ENCODE data around the gene CSAD. TPM values are rescaled to one million over a fixed set of nuclear protein-coding genes. Genes with fewer than 3 reads are reported as not detected.

The CSAD gene
- polyA plus RNA-seq, 1 experiment = 18.9 TPM

DNA sequence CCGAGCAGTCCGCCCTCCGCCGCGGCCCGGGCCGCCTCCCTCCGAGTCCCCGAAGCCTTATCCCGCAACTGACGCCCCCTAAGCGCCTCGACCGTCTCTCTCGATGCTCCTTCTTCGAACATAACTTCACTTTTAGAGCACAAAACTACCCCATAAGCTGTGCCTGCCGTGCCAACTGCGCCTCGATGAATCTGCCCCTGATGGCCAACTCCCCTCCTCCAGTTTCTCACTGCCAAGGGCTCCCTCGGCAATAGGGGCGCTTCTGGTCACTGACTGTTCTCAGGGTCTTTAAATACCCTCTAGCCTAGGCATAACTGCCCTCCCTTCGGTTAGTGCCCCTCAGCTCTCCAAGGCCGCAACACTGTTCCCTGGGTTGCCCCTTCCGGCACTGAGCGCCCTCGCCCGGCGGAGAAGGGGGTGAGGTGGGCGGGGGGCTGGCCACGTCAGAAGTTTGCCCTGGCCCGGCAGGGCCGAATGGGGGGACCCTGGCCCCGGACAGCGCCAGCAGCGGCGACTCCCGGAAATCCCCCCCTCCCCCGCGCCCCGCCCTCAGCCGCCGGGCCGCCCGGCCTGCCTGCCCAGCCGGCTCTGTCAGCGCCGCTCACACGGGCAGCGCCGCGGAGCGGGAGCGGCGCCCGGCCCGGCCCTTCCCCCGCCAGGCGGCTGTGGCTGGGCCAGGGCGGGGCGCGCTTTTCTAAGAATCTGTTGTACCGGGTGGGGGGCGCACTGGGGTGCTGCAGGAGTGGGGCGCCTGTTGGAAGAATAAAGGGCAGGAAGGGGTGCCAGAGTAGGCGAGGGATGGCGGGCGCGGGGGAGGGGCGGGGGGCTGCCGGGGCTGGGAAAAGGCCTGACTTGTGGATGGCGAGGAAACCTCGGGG is 40.7 kb upstream of the CSAD start:
- Histone ChIP-seq H3K27ac (ENCODE audit: low read depth, low read length) (peak overlapping the region; percentile 95), H3K4me3 (ENCODE audit: low read depth, low read length) (peak overlapping the region; percentile 58), H3K9me3 (ENCODE audit: control insufficient read depth, insufficient read depth, low read length) (no peaks in the 10 kb centered on the region; the same call in 1 of the 2 replicates), H3K27me3 (ENCODE audit: control insufficient read depth, insufficient read depth, low read length) (no peaks in the 10 kb centered on the region)
- ChIA-PET POLR2A (interaction anchor here (0.8 to 2.6 kb wide), 4 partner anchors 46 to 123 kb away, joined by 3 to 12 read pairs (median 4); partner anchors contain the start of gene PFDN5), CTCF (interaction anchor here (0.6 to 4.3 kb wide), 2 partner anchors 11 to 99 kb away, joined by 3 to 23 read pairs; partner anchors contain the start of gene AAAS)
- DNase-seq (ENCODE audit: low read depth, low spot score) = no peak
- TF ChIP-seq CTCF (IDR thresholded peaks at IDR 0.05; ENCODE audit: low read depth, low read length) = peak; percentile 15; the same call in 1 of the 2 replicates

- peak overlapping the region; percentile 95 for H3K27ac ChIP-seq (ENCODE audit: low read depth, low read length)
- H3K27me3 ChIP-seq (ENCODE audit: control insufficient read depth, insufficient read depth, low read length) = no peaks in the 10 kb centered on the region
- ChIA-PET POLR2A (interaction anchor here (0.6 to 2.6 kb wide), 8 partner anchors 11 to 214 kb away, joined by 3 to 12 read pairs (median 4); partner anchors contain the start of genes AAAS, MYG1 and PFDN5), CTCF (interaction anchor here (4.3 kb wide), 1 partner anchor 100 kb away, joined by 23 read pairs; the partner anchor contains the start of gene AAAS)
- TF ChIP-seq CTCF (IDR thresholded peaks at IDR 0.05; ENCODE audit: low read depth, low read length) = no peak
- no peaks in the 10 kb centered on the region; the same call in 1 of the 2 replicates for H3K9me3 ChIP-seq (ENCODE audit: control insufficient read depth, insufficient read depth, low read length)
- H3K4me3 ChIP-seq (ENCODE audit: low read depth, low read length) = peak overlapping the region; percentile 80
- DNase-seq (ENCODE audit: low read depth, low spot score) = peak; percentile 80
Measured at GRCh38 chr12:53220694-53221202, 40.0 kb upstream of the CSAD start.

DNA sequence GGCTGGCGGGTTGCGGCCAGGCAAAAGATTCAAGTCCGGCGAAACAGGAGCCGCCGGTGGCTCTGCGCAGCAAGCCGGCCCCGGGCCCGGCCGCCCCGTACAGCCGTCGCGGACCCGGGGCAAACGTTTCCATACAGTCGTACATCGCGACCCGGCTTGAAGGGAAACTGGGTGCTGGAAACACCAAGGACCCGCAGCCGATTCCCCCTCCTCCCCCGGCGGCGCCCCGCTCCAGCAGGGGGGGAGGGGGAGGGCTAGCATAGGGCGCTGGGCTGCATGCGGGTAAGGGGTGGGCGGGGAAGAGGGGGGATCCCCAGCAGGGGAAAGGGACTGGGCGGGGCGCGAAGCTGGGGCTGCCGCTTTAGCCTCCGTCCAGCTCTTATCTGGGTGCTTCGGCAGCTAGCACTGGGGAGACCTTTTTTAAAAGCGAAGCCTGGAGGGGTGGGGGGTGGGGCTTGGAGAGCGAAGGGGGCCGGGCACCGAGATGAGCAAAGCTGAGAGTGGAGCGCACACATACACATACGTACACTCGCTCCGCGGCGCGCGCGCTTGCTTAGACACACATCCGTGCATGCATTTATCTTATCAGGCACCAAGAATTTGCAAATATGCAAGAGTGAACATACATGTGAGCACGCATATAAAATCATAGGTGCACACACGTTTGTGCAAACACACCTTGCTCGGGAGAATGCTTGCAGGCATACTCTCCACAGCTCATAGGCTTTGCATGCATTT is 39.4 kb upstream of the CSAD start:
- Histone ChIP-seq H3K4me3 (ENCODE audit: low read depth, low read length) (peak overlapping the region; percentile 80), H3K27ac (ENCODE audit: low read depth, low read length) (peak overlapping the region; percentile 70), H3K9me3 (ENCODE audit: control insufficient read depth, insufficient read depth, low read length) (no peaks in the 10 kb centered on the region; the same call in 1 of the 2 replicates), H3K27me3 (ENCODE audit: control insufficient read depth, insufficient read depth, low read length) (no peaks in the 10 kb centered on the region)
- POLR2A ChIA-PET = interaction anchor here (0.6 to 2.6 kb wide), 9 partner anchors 10 to 213 kb away, joined by 3 to 12 read pairs (median 4); partner anchors contain the start of genes AAAS, MYG1 and PFDN5
- no peak for TF ChIP-seq CTCF (IDR thresholded peaks at IDR 0.05; ENCODE audit: low read depth, low read length)
- no peak for DNase-seq (ENCODE audit: low read depth, low spot score)
- CTCF ChIA-PET = interaction anchor here (2.0 to 4.3 kb wide), 2 partner anchors 101 to 125 kb away, joined by 7 to 23 read pairs; partner anchors contain the start of gene AAAS

- Histone ChIP-seq H3K9me3 (ENCODE audit: control insufficient read depth, insufficient read depth, low read length) (no peaks in the 10 kb centered on the region; the same call in 1 of the 2 replicates), H3K27me3 (ENCODE audit: control insufficient read depth, insufficient read depth, low read length) (no peaks in the 10 kb centered on the region), H3K4me3 (ENCODE audit: low read depth, low read length) (peak overlapping the region; percentile 80), H3K27ac (ENCODE audit: low read depth, low read length) (peak overlapping the region; percentile 57)
- no peak for TF ChIP-seq CTCF (IDR thresholded peaks at IDR 0.05; ENCODE audit: low read depth, low read length)
- ChIA-PET CTCF (interaction anchor here (1.0 to 4.3 kb wide), 3 partner anchors 101 to 126 kb away, joined by 3 to 23 read pairs (median 7); partner anchors contain the start of gene AAAS), POLR2A (interaction anchor here (0.7 to 2.6 kb wide), 8 partner anchors 33 to 102 kb away, joined by 3 to 12 read pairs (median 4); partner anchors contain the start of genes AAAS, MYG1 and PFDN5)
- DNase-seq (ENCODE audit: low read depth, low spot score) = no peak
Measured at GRCh38 chr12:53219292-53219955, 38.7 kb upstream of the CSAD start.
